ENCODE data around the gene HCN2. TPM values are rescaled to one million over a fixed set of nuclear protein-coding genes. Genes with fewer than 3 reads are reported as not detected.

Gene HCN2
- total and polyA plus RNA-seq, 4 experiments from 2014 or later: 2.5 to 2.9 TPM; not detected in 2

DNA sequence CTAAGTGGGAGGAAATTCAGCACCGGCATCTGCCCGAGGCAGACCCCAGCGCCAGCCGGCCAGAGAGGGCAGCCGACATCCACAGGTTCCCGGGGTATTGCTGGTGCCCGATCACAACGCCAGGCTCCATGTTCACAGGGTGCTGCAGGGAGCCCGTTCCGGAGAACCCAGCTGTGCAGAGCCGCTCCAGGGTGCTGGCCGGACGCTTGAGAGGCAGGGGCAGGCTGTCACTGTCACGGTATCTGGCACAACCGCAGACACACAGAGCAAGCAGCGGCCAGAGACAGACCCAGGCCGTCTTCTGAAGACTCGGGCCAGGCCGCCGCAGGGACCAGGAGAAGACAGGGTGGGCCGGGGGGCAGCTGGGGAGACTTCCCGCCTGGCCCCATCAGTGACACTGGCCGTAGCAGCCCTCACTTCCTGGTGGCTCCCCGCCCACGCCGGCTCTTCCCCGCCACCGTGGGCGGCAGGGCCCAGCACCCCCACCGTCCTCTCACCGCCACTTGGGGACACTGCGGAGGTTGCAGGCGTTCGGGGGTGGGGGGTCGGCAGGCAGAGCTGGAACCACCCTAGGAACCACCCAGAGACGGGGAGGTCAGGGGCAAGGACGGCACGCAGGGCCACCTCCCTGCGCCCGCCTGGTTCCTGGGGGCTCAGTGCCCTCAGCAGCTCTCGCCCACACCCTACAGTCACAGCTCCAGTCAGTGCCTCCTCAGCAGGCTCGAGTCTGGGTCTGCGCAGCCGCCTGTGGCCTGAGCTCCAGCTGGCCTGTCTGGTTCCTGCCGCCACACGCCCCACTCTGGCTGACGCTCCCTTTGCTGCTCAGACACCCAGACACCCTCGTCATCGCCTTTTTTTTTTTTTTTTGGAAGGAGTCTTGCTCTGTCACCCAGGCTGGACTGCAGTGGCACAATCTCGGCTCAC is 69.5 kb downstream of the HCN2 start:
- Histone ChIP-seq H3K4me1 (ENCODE audit: insufficient read depth, low read length) (peaks cover 64% of the 10 kb centered on the region), H3K36me3 (ENCODE audit: insufficient read depth, low read length) (peaks cover 6% of the 10 kb centered on the region), H3K27me3 (ENCODE audit: insufficient read depth, low read length) (no peaks in the 10 kb centered on the region), H3K4me3 (ENCODE audit: low read length in 2 of 2) (peak overlapping the region in 1 of 2 donors; percentile 83), H3K9me3 (ENCODE audit: control insufficient read depth in 1 of 2, low read length in 2 of 2) (no peaks in the 10 kb centered on the region), H3K27ac (ENCODE audit: low read depth, low read length) (peak overlapping the region; percentile 96)
- intact Hi-C loops (cut with micrococcal nuclease): no loop called here
- peak; percentile 43 to 87 (median 50) for DNase-seq
- Mint-ChIP-seq H3K4me1 (peaks cover 24 to 75% (median 52%) of the 10 kb centered on the region in 4 donors), H3K27ac (peak overlapping the region; percentile 97 to 100 (median 99)), H3K27me3 (peaks cover 0 to 3% of the 10 kb centered on the region in 2 donors), H3K9me3 (peaks cover 0 to 4% (median 0%) of the 10 kb centered on the region in 8 donors), H3K36me3 (peaks cover 3 to 39% of the 10 kb centered on the region in 2 donors), H3K4me3 (peak overlapping the region; percentile 94 to 100 (median 98))
- CTCF ChIA-PET (ENCODE audit: partially characterized antibody): no interaction called here
- POLR2A ChIA-PET (ENCODE audit: partially characterized antibody): interaction anchor here (0.6 to 6.1 kb wide), 6 partner anchors 9 to 148 kb away, joined by 3 to 54 read pairs (median 24); partner anchors contain the start of gene POLRMT

- Histone ChIP-seq H3K27me3 (ENCODE audit: insufficient read depth, low read length) (no peaks in the 10 kb centered on the region), H3K4me1 (ENCODE audit: insufficient read depth, low read length) (peaks cover 68% of the 10 kb centered on the region), H3K27ac (ENCODE audit: low read depth, low read length) (peak overlapping the region; percentile 96), H3K4me3 (ENCODE audit: low read length in 2 of 2) (peak overlapping the region; percentile 83 to 99), H3K9me3 (ENCODE audit: control insufficient read depth in 1 of 2, low read length in 2 of 2) (no peaks in the 10 kb centered on the region), H3K36me3 (ENCODE audit: insufficient read depth, low read length) (peaks cover 6% of the 10 kb centered on the region)
- peaks cover 3 to 35% of the 10 kb centered on the region in 2 donors for H3K36me3 Mint-ChIP-seq
- peaks cover 0 to 3% of the 10 kb centered on the region in 2 donors for H3K27me3 Mint-ChIP-seq
- intact Hi-C loops (cut with micrococcal nuclease): loop anchor here (1.0 to 2.0 kb wide), 3 partner anchors 22 to 51 kb away; partner anchors contain the start of genes FGF22 and POLRMT
- CTCF ChIA-PET (ENCODE audit: partially characterized antibody): interaction anchor here (1.2 kb wide), 1 partner anchor 34 kb away, joined by 7 read pairs; no protein-coding TSS in a partner anchor
- H3K4me3 Mint-ChIP-seq: peak overlapping the region; percentile 94 to 100 (median 98)
- H3K9me3 Mint-ChIP-seq: peaks cover 0 to 4% (median 0%) of the 10 kb centered on the region in 8 donors
- no peak for DNase-seq
- POLR2A ChIA-PET (ENCODE audit: partially characterized antibody): interaction anchor here (0.5 to 6.1 kb wide), 19 partner anchors 12 to 543 kb away, joined by 3 to 54 read pairs (median 4); partner anchors contain the start of genes ARHGAP45, CDC34, FGF22 and POLRMT
- peaks cover 13 to 72% (median 49%) of the 10 kb centered on the region in 4 donors for H3K4me1 Mint-ChIP-seq
- peak overlapping the region; percentile 97 to 100 (median 99) for H3K27ac Mint-ChIP-seq
These were observed 71.2 kb downstream of the HCN2 start for GRCh38 chr19:660793-661426.

DNA sequence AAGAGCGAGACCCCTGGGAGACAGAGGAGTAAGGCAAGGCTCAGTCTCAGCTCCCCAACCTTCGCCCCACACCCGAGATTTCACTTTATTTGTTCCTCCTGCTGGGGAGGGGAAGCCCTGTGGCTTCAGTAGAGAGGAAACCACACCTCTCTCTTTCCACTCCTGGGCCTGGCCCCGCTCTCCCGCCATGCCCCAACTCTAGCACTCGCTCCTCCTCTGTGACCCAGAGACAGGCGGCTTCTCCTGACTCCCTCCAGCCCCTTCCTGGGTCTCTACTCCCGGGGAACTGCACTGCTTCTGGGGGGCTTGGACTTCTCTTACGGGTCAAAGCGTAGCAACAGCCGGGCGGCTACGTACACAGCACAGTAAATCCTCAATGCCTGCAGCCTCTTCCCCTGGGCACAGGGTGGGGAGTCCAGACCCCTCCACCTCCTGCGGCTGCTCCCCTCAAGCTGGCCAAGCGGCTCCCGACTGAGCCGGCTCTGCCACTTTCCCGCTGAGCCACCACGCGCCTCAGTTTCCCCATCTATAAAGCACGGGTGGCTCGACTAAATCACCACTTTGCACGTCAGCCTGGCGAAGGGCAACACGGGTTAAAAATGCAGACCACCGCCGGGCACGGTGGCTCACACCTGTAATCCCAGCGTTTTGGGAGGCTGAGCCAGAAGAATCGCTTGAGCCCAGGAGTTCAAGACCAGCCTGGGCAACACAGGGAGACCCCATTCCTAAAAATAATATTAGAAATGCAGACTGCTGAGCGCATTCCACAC is 71.9 kb downstream of the HCN2 start:
- Histone ChIP-seq H3K27ac (ENCODE audit: low read depth, low read length) (peak overlapping the region; percentile 96), H3K9me3 (ENCODE audit: control insufficient read depth in 1 of 2, low read length in 2 of 2) (no peaks in the 10 kb centered on the region), H3K36me3 (ENCODE audit: insufficient read depth, low read length) (peaks cover 6% of the 10 kb centered on the region), H3K4me3 (ENCODE audit: low read length in 2 of 2) (peak overlapping the region; percentile 83 to 99), H3K4me1 (ENCODE audit: insufficient read depth, low read length) (peaks cover 61% of the 10 kb centered on the region), H3K27me3 (ENCODE audit: insufficient read depth, low read length) (no peaks in the 10 kb centered on the region)
- Mint-ChIP-seq H3K27me3 (peaks cover 0 to 3% of the 10 kb centered on the region in 2 donors), H3K4me3 (peak overlapping the region; percentile 94 to 100 (median 98)), H3K4me1 (peaks cover 9 to 65% (median 44%) of the 10 kb centered on the region in 4 donors), H3K9me3 (peaks cover 0 to 2% (median 0%) of the 10 kb centered on the region in 8 donors), H3K27ac (peak overlapping the region; percentile 97 to 100 (median 99)), H3K36me3 (peaks cover 3 to 30% of the 10 kb centered on the region in 2 donors)
- DNase-seq: peak; percentile 75 to 86 (median 78)
- ChIA-PET CTCF (ENCODE audit: partially characterized antibody) (interaction anchor here (1.2 kb wide), 1 partner anchor 34 kb away, joined by 7 read pairs; no protein-coding TSS in a partner anchor), POLR2A (ENCODE audit: partially characterized antibody) (interaction anchor here (0.5 to 6.1 kb wide), 16 partner anchors 13 to 542 kb away, joined by 3 to 54 read pairs (median 6); partner anchors contain the start of genes ARHGAP45, CDC34, FGF22 and POLRMT)
- intact Hi-C loops (cut with micrococcal nuclease): loop anchor here (1.0 to 2.0 kb wide), 3 partner anchors 23 to 155 kb away; partner anchors contain the start of genes FGF22 and TPGS1

- Mint-ChIP-seq H3K36me3 (peaks cover 3 to 27% of the 10 kb centered on the region in 2 donors), H3K4me3 (peak overlapping the region; percentile 94 to 100 (median 98)), H3K9me3 (peaks cover 0 to 2% (median 0%) of the 10 kb centered on the region in 8 donors), H3K27me3 (peaks cover 0 to 3% of the 10 kb centered on the region in 2 donors), H3K27ac (peak overlapping the region; percentile 97 to 100 (median 99)), H3K4me1 (peaks cover 8 to 60% (median 39%) of the 10 kb centered on the region in 4 donors)
- ChIA-PET CTCF (ENCODE audit: partially characterized antibody) (interaction anchor here (1.0 to 1.9 kb wide), 2 partner anchors 17 to 71 kb away, joined by 7 to 8 read pairs; no protein-coding TSS in a partner anchor), POLR2A (ENCODE audit: partially characterized antibody) (interaction anchor here (0.8 to 6.1 kb wide), 17 partner anchors 14 to 541 kb away, joined by 3 to 54 read pairs (median 5); partner anchors contain the start of genes FSTL3, POLRMT and TPGS1)
- peaks cover 6% of the 10 kb centered on the region for H3K36me3 ChIP-seq (ENCODE audit: insufficient read depth, low read length)
- peak overlapping the region; percentile 83 to 99 for H3K4me3 ChIP-seq (ENCODE audit: low read length in 2 of 2)
- H3K27me3 ChIP-seq (ENCODE audit: insufficient read depth, low read length): no peaks in the 10 kb centered on the region
- intact Hi-C loops (cut with micrococcal nuclease): loop anchor here (2.0 kb wide), 1 partner anchor 156 kb away; the partner anchor contains the start of gene TPGS1
- peak; percentile 66 to 85 (median 76) for DNase-seq
- peak overlapping the region; percentile 96 for H3K27ac ChIP-seq (ENCODE audit: low read depth, low read length)
- no peaks in the 10 kb centered on the region for H3K9me3 ChIP-seq (ENCODE audit: control insufficient read depth in 1 of 2, low read length in 2 of 2)
- H3K4me1 ChIP-seq (ENCODE audit: insufficient read depth, low read length): peaks cover 53% of the 10 kb centered on the region
These were observed 72.7 kb downstream of the HCN2 start for GRCh38 chr19:662207-662961.

- Mint-ChIP-seq H3K27ac (peak within 1 kb of the TSS; percentile 97 to 100 (median 99)), H3K36me3 (peaks cover 3 to 27% of the 10 kb centered on the region in 2 donors), H3K4me1 (peaks cover 7 to 53% (median 34%) of the 10 kb centered on the region in 4 donors), H3K4me3 (peak within 1 kb of the TSS; percentile 94 to 100 (median 98)), H3K27me3 (peaks cover 0 to 3% of the 10 kb centered on the region in 2 donors), H3K9me3 (peaks cover 0 to 4% (median 0%) of the 10 kb centered on the region in 8 donors)
- H3K9me3 ChIP-seq (ENCODE audit: control insufficient read depth in 1 of 2, low read length in 2 of 2): no peaks in the 10 kb centered on the region
- H3K36me3 ChIP-seq (ENCODE audit: insufficient read depth, low read length): peaks cover 6% of the 10 kb centered on the region
- no peaks in the 10 kb centered on the region for H3K27me3 ChIP-seq (ENCODE audit: insufficient read depth, low read length)
- CTCF ChIA-PET (ENCODE audit: partially characterized antibody): interaction anchor here (1.0 to 1.9 kb wide), 4 partner anchors 17 to 79 kb away, joined by 3 to 8 read pairs (median 6); no protein-coding TSS in a partner anchor
- intact Hi-C loops (cut with micrococcal nuclease): loop anchor here (1.0 to 2.0 kb wide), 5 partner anchors 17 to 230 kb away; partner anchors contain the start of genes BSG, MED16, PTBP1 and RNU6-9
- peak; percentile 86 to 90 (median 89) for DNase-seq
- H3K4me3 ChIP-seq (ENCODE audit: low read length in 2 of 2): peak within 1 kb of the TSS; percentile 83 to 99
- H3K27ac ChIP-seq (ENCODE audit: low read depth, low read length): peak within 1 kb of the TSS; percentile 96
- POLR2A ChIA-PET (ENCODE audit: partially characterized antibody): interaction anchor here (0.6 to 6.1 kb wide), 16 partner anchors 8 to 156 kb away, joined by 3 to 54 read pairs (median 4); partner anchors contain the start of genes BSG, FSTL3, POLRMT and TPGS1
- peaks cover 46% of the 10 kb centered on the region for H3K4me1 ChIP-seq (ENCODE audit: insufficient read depth, low read length)
These were observed 73.4 kb downstream of the HCN2 start, which contains the start of gene RNF126 for GRCh38 chr19:662962-663681. RNF126 (minus strand) TSS chr19:663214; CDS start chr19:663121, 93 bp downstream.
